22Rv1 (cell line): ENCODE measurements around the gene RAPGEFL1.

ENCODE experiments used
- ZFX ChIP-seq: fragments of 450-650 bp; IDR thresholded peaks from 2 replicates; pipeline ENCODE4 v1.6.1; 2017; ENCODE audit warnings: antibody characterized with exemption, borderline replicate concordance
- TF ChIP-seq, protein P1 (sequence below): fragments of 450-650 bp; IDR thresholded peaks from 2 replicates; pipeline ENCODE4 v1.5.1; 2017; ENCODE audit warnings: mild to moderate bottlenecking

DNA sequence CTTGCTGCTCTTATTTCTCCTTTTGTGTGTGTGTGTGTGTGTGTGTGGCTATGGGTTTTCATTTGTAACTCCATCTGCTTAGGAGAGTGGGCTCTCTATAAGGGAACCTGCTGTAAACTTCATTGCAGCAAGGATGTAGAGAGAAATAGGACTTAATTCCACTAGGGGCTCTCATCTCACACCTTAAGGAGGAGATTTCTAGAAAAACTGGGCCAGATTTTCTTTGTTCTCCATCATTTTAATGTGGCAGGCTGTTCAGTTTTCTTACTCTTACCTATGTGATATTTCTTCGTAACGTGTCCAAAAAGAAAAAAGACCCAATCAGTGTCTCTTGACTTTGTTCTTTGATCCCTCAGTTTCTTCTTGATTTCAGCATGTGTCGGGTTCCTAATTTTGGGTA, 41.5 kb upstream of the RAPGEFL1 start:
- TF ChIP-seq, protein P1, sequence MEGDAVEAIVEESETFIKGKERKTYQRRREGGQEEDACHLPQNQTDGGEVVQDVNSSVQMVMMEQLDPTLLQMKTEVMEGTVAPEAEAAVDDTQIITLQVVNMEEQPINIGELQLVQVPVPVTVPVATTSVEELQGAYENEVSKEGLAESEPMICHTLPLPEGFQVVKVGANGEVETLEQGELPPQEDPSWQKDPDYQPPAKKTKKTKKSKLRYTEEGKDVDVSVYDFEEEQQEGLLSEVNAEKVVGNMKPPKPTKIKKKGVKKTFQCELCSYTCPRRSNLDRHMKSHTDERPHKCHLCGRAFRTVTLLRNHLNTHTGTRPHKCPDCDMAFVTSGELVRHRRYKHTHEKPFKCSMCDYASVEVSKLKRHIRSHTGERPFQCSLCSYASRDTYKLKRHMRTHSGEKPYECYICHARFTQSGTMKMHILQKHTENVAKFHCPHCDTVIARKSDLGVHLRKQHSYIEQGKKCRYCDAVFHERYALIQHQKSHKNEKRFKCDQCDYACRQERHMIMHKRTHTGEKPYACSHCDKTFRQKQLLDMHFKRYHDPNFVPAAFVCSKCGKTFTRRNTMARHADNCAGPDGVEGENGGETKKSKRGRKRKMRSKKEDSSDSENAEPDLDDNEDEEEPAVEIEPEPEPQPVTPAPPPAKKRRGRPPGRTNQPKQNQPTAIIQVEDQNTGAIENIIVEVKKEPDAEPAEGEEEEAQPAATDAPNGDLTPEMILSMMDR = no peak
- no peak for TF ChIP-seq ZFX
